Colonic mucosa (tissue), 4 donors: ENCODE results near the gene ZFYVE21. TPM values are rescaled to one million over a fixed set of nuclear protein-coding genes. Genes with fewer than 3 reads are reported as not detected.

ENCODE experiments used
- DNase-seq: peaks from one replicate; pipeline ENCODE4 v3.0.0-alpha.2; 2020
- H3K27ac ChIP-seq: fragments of 200-600 bp; one replicate; pipeline ENCODE4 v1.8.0; 2021
- H3K27me3 ChIP-seq: fragments of 200-600 bp; one replicate; pipeline ENCODE4 v1.8.0; 2021
- H3K36me3 ChIP-seq: fragments of 200-600 bp; one replicate; pipeline ENCODE4 v1.8.0; 2021
- H3K4me1 ChIP-seq: fragments of 200-600 bp; one replicate; pipeline ENCODE4 v1.8.0; 2021; ENCODE audit warnings: mild to moderate bottlenecking
- H3K4me3 ChIP-seq: fragments of 200-600 bp; one replicate; pipeline ENCODE4 v1.8.0; 2021
- H3K9ac ChIP-seq, 2 donors: one replicate each; pipeline ENCODE4 v1.7.0; 2013; ENCODE audit warnings: control low read depth in 2 of 2, low read depth in 2 of 2, low read length in 2 of 2
- H3K9me3 ChIP-seq: fragments of 200-600 bp; one replicate; pipeline ENCODE4 v1.8.0; 2021
- intact Hi-C: fragments of 100-400 bp; cut with DNase I; formaldehyde crosslinking; loops from one replicate; pipeline ENCODE4 v1.14.1; 2022
- total RNA-seq, 2 donors: library from RNA; stranded (reverse); fragmentation: NEBNext Ultra II Directional in 1 of 2; extraction: Animal tissue kit (Norgen Biotek cat#: 25700) in 1 of 2; gene quantifications; one replicate each; pipeline ENCODE4 v1.2.1, GENCODE V29; 2021
- TF ChIP-seq, protein P1 (sequence below): fragments of 200-600 bp; IDR thresholded peaks from one replicate; pipeline ENCODE4 v1.8.0; 2022; ENCODE audit warnings: antibody characterized with exemption, mild to moderate bottlenecking
- donor health status: healthy.
- donor health status: DM: no; HTN: no; CAD: no.
- donor health status: DM: no; HTN: no; CAD: no.

The ZFYVE21 gene
- total RNA-seq, 2 donors from 2014 or later, result 49.3 to 68.9 TPM

- DNase-seq, result no peak
- TF ChIP-seq, protein P1, sequence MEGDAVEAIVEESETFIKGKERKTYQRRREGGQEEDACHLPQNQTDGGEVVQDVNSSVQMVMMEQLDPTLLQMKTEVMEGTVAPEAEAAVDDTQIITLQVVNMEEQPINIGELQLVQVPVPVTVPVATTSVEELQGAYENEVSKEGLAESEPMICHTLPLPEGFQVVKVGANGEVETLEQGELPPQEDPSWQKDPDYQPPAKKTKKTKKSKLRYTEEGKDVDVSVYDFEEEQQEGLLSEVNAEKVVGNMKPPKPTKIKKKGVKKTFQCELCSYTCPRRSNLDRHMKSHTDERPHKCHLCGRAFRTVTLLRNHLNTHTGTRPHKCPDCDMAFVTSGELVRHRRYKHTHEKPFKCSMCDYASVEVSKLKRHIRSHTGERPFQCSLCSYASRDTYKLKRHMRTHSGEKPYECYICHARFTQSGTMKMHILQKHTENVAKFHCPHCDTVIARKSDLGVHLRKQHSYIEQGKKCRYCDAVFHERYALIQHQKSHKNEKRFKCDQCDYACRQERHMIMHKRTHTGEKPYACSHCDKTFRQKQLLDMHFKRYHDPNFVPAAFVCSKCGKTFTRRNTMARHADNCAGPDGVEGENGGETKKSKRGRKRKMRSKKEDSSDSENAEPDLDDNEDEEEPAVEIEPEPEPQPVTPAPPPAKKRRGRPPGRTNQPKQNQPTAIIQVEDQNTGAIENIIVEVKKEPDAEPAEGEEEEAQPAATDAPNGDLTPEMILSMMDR, result no peak
- no peak overlapping the region for H3K27ac ChIP-seq
- H3K27me3 ChIP-seq, result no peaks in the 10 kb centered on the region
- no peaks in the 10 kb centered on the region for H3K9me3 ChIP-seq
- H3K9ac ChIP-seq, result no peak overlapping the region
- H3K4me3 ChIP-seq, result no peak overlapping the region
- H3K36me3 ChIP-seq, result no peaks in the 10 kb centered on the region
- H3K4me1 ChIP-seq, result no peaks in the 10 kb centered on the region
- intact Hi-C loops, result no loop called here
These were observed 49.9 kb downstream of the ZFYVE21 start for GRCh38 chr14:103765526-103765925.

DNA sequence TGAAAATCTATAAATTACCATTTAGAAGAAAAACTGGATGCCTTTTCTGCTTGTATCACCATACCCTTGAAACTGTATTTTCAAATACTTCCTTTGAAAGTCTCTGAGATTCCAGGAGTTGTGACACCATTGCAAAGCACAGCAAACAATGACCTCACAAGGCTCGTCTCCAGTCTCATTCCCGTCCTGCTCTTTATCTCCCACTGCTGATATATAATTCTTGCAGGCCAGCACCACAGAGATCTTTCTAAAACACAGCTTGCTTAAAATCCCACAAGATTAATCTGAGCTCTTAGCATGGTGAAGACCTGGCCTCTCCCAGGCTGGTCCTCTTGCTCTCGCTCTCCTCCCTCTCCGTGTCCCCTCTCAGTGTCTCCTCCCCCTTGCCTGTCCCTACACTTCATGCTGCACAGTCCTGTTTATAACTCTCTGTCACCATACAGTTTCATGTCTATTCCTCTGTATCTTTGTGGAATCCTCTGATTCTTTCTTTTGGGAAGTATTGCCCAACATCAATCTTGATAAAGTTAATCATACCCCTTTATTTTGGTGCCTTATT lies 51.8 kb downstream of the ZFYVE21 start:
- Histone ChIP-seq H3K36me3 (no peaks in the 10 kb centered on the region), H3K9me3 (no peaks in the 10 kb centered on the region), H3K27me3 (no peaks in the 10 kb centered on the region), H3K27ac (no peak overlapping the region), H3K4me1 (no peaks in the 10 kb centered on the region), H3K9ac (no peak overlapping the region), H3K4me3 (no peak overlapping the region)
- intact Hi-C loops, result no loop called here
- DNase-seq, result no peak
- TF ChIP-seq, protein P1, result no peak

DNA sequence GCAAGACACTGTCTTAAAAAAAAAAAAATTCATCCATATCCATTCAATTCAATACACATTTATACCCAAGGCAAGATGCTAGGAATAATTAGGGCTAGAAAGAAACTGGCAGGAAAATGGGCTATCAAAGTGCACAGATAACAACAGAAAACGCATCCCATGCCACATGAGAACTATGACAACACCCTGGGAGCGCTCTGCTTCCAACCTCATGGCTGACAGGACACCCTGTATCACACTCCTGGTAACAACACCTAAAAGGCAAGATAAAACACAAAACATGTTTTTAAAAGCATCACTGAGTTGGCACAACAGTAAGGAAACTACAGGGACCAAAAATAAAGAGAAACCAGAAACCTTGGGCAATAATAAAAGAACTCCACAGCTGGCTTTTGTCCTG lies 54.9 kb downstream of the ZFYVE21 start:
- Histone ChIP-seq H3K9me3 (no peaks in the 10 kb centered on the region), H3K9ac (no peak overlapping the region), H3K4me3 (no peak overlapping the region), H3K36me3 (no peaks in the 10 kb centered on the region), H3K4me1 (no peaks in the 10 kb centered on the region), H3K27me3 (no peaks in the 10 kb centered on the region), H3K27ac (no peak overlapping the region)
- no peak for DNase-seq
- intact Hi-C loops, result no loop called here
- TF ChIP-seq, protein P1, result no peak

DNA sequence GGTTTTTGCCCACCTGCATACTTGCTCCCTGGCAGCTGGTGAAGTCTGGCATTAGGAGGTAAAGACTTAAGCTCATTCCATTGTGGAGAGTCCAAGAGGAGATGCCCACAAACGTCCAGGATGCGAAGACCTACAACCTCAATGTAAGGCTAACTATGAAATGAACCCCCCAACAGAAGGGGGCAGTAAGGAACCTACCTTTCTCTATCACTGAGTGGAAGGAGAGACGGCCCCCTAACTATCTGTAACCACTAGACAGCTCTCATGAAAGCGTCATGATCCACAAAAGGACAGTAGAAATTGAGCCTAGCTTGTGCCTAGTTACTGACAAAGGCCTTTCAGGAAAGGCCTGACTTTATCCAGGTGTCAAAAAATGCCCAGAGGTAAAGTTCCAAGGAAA lies 55.3 kb downstream of the ZFYVE21 start:
- TF ChIP-seq, protein P1, result no peak
- no peak for DNase-seq
- Histone ChIP-seq H3K9me3 (no peaks in the 10 kb centered on the region), H3K9ac (no peak overlapping the region), H3K27me3 (no peaks in the 10 kb centered on the region), H3K4me3 (no peak overlapping the region), H3K4me1 (no peaks in the 10 kb centered on the region), H3K27ac (no peak overlapping the region), H3K36me3 (no peaks in the 10 kb centered on the region)
- intact Hi-C loops, result no loop called here

DNA sequence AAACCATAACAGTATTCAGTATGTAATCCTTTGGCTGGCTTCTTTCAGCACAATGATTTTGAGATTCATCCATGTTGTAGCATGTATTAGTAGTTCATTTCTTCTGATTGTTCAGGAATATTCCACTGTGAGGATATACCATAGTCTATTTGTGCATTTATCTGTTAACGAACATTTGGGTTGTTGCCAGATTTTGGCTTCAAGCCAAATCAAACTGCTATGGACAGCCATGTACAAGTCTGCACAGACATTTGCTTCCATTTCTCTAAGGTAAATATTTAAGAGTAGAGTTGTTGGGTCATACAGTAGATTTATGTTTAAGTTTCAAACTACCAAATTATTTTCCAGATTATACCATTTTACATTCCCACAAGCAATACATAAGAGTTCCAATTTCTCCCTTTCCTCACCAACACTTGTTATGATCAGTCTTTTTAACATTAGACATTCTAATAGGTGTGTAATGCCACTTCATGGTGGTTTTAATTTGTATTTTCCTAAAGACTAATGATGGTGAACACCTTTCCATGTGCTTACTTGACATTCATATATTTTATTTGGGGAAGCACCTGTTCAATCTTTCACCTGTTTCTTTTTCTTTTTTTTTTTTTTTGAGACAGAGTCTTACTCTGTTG lies 56.6 kb downstream of the ZFYVE21 start:
- Histone ChIP-seq H3K9me3 (no peaks in the 10 kb centered on the region), H3K27ac (no peak overlapping the region), H3K4me1 (no peaks in the 10 kb centered on the region), H3K9ac (no peak overlapping the region), H3K27me3 (no peaks in the 10 kb centered on the region), H3K4me3 (no peak overlapping the region), H3K36me3 (no peaks in the 10 kb centered on the region)
- intact Hi-C loops, result no loop called here
- DNase-seq, result no peak
- TF ChIP-seq, protein P1, result no peak
